AG04450 (cell line): ENCODE results near the gene STAM. TPM values are rescaled to one million over a fixed set of nuclear protein-coding genes. Genes with fewer than 3 reads are reported as not detected.

Source experiments
- CTCF ChIA-PET: fragments of 300-600, 350-600 bp; formaldehyde crosslinking; extraction: SDS; loops from one replicate; lab custom pipeline; 2022; ENCODE audit warnings: antibody characterized with exemption, inconsistent platforms; lab: Charles Lee
- POLR2A ChIA-PET: fragments of 350-600 bp; formaldehyde crosslinking; extraction: SDS; loops from one replicate; lab custom pipeline; 2021; ENCODE audit warnings: antibody characterized with exemption, inconsistent platforms; lab: Yijun Ruan, JAX
- DNase-seq: peaks from one replicate; pipeline ENCODE4 v3.0.0-alpha.2; 2011; ENCODE audit warnings: low read depth, low spot score
- H3K27ac ChIP-seq: one replicate; pipeline ENCODE4 v1.5.1; 2012; ENCODE audit warnings: low read depth, low read length, control low read depth
- H3K27me3 ChIP-seq: one replicate; pipeline ENCODE4 v1.6.0; 2012; ENCODE audit warnings: low read length; ENCODE audit not compliant: control insufficient read depth, insufficient read depth
- H3K4me3 ChIP-seq: 2 replicates; pipeline ENCODE4 v1.5.1; 2011; ENCODE audit warnings: mild to moderate bottlenecking, low read depth, low read length, control low read depth
- H3K9me3 ChIP-seq: 2 replicates; pipeline ENCODE4 v1.5.1; 2012; ENCODE audit warnings: low read length; ENCODE audit not compliant: control insufficient read depth, insufficient read depth
- polyA plus RNA-seq: library from polyadenylated mRNA; depleted of rRNA; stranded (reverse); fragments of >200 nt; gene quantifications from 2 replicates; pipeline ENCODE4 v1.2.3, GENCODE V29; 2011
- TF ChIP-seq, protein P1 (sequence below): IDR thresholded peaks from 2 replicates; pipeline ENCODE4 v1.5.1; 2011; ENCODE audit warnings: low read depth, low read length, control low read depth, inconsistent platforms

Gene STAM
- polyA plus RNA-seq, 1 experiment = 43.6 TPM

DNA sequence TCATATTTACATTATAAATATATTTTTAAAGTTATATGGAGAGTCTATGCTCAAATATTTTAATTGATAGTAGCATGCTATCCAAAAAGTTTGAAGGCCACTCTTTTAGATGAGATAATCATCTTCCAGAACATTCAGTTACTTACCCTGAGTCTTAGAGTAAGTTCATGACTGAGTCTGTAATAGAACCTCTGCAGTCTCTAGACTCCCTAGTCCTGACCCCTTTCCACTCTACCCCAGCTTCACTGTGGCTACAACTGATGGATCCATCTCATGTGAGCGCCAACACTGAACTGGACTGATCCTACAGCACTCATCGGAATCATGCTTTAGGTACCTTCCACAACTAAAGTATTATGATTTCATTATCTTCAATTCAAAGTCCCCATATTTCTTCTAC lies 36.9 kb upstream of the STAM start:
- Histone ChIP-seq H3K27ac (no peak overlapping the region), H3K27me3 (no peaks in the 10 kb centered on the region), H3K4me3 (no peak overlapping the region), H3K9me3 (no peaks in the 10 kb centered on the region)
- TF ChIP-seq, protein P1, sequence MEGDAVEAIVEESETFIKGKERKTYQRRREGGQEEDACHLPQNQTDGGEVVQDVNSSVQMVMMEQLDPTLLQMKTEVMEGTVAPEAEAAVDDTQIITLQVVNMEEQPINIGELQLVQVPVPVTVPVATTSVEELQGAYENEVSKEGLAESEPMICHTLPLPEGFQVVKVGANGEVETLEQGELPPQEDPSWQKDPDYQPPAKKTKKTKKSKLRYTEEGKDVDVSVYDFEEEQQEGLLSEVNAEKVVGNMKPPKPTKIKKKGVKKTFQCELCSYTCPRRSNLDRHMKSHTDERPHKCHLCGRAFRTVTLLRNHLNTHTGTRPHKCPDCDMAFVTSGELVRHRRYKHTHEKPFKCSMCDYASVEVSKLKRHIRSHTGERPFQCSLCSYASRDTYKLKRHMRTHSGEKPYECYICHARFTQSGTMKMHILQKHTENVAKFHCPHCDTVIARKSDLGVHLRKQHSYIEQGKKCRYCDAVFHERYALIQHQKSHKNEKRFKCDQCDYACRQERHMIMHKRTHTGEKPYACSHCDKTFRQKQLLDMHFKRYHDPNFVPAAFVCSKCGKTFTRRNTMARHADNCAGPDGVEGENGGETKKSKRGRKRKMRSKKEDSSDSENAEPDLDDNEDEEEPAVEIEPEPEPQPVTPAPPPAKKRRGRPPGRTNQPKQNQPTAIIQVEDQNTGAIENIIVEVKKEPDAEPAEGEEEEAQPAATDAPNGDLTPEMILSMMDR = no peak
- no peak for DNase-seq
- ChIA-PET POLR2A (no interaction called here), CTCF (interaction anchor here (0.7 to 1.7 kb wide), 6 partner anchors 9 to 632 kb away, joined by 3 to 14 read pairs (median 4); no protein-coding TSS in a partner anchor)

DNA sequence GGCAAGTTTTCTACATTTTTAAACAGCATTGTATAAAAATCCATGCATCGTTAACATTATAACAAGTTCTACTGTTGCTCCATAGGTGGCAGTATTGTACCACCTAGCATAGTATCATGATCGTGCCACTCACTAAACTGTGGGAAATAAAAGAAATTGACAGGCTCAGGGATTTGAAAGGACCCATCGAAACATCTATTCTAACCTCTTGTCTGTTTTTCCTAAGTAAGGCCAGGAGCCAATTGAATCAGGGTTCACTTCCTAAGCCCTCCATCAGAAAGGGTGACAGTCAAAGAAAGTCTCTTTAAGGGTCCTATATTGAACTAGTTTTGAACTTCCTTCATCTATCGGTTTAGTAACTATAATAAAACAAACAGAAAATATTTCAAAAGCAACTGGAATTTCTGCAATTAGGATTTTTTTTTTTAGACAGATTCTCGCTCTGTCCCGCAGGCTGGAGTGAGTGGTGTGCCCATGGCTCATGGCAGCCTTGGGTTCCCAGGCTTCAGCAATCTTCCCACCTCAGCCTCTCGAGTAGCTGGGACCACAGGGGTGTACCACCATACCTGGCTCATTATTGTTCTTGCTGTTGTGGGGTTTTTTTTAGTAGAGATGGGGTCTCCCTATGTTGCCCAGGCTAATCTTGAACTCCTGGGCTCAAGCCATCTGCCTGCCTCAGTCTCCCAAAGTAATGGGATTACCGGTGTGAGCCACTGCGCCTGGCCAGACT lies 36.2 kb upstream of the STAM start:
- TF ChIP-seq, protein P1 = peak; percentile 90
- Histone ChIP-seq H3K4me3 (no peak overlapping the region), H3K9me3 (no peaks in the 10 kb centered on the region), H3K27ac (no peak overlapping the region), H3K27me3 (no peaks in the 10 kb centered on the region)
- CTCF ChIA-PET = interaction anchor here (0.6 to 1.4 kb wide), 11 partner anchors 8 to 631 kb away, joined by 3 to 12 read pairs (median 4); no protein-coding TSS in a partner anchor
- POLR2A ChIA-PET = no interaction called here
- peak; percentile 27 for DNase-seq

DNA sequence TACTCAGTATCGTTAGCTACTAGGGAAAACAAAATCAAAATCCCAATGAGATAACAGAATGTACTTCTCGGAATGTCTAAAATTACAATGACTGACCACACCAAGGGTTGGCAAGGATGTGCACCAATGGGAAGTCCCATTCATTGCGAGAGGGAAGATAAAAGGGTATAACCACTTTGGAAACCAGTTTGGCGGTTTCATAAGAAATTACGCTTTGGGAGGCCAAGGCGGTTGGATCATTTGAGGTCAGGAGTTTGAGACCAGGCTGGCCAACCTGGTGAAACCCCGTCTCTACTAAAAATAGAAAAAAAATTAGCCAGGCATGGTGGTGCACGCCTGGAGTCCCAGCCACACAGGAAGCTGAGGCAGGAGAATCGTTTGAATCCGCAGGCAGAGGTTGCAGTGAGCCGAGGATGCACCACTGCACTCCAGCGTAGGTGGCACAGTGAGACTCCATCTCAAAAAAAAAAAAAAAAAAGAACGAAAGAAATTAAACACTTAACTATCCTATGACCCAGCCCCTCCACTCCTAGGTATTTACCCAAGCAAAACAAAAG lies 34.4 kb upstream of the STAM start:
- DNase-seq = no peak
- ChIA-PET CTCF (interaction anchor here (0.7 to 2.3 kb wide), 7 partner anchors 44 to 607 kb away, joined by 3 to 8 read pairs (median 5); no protein-coding TSS in a partner anchor), POLR2A (interaction anchor here (0.7 kb wide), 1 partner anchor 381 kb away, joined by 7 read pairs; no protein-coding TSS in a partner anchor)
- no peak overlapping the region for H3K4me3 ChIP-seq
- TF ChIP-seq, protein P1 = no peak
- no peak overlapping the region for H3K27ac ChIP-seq
- H3K27me3 ChIP-seq = no peaks in the 10 kb centered on the region
- no peaks in the 10 kb centered on the region for H3K9me3 ChIP-seq

DNA sequence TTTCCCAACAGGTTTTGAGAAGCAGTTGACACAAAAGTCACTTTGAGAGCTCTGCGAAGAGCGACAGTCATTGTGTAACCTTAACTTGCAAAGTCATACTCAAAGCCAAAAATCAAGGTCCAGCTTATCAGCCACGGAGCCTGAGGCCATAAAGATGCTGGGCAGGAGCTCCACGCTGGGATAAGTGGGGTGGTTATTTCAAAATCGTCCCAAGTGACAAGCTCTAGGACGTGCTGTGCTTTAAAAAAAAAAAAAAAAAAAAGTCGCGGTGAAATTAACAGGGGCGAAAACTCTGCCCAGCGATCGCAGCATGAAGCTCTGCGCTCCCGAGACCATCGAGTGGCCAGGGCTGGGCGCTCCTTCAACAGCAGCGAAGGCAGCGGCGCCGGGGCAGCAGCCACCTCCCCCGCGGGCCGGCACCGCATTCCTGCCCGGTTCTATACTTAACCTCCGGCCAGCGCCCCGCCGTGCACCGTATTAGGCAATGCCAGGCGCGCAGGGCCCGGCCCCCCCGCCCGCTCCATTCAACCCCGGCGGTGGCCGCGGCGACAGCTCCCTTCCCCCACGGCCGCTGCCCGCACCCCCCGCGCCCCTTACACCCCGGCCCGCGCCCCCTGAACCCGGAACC lies 27.4 kb upstream of the STAM start:
- POLR2A ChIA-PET = interaction anchor here (0.6 to 2.3 kb wide), 6 partner anchors 27 to 731 kb away, joined by 3 to 30 read pairs (median 6); partner anchors contain the start of gene STAM
- TF ChIP-seq, protein P1 = no peak
- DNase-seq = no peak
- CTCF ChIA-PET = interaction anchor here (0.6 to 2.1 kb wide), 7 partner anchors 8 to 622 kb away, joined by 3 to 13 read pairs (median 5); no protein-coding TSS in a partner anchor
- no peaks in the 10 kb centered on the region; the same call in 1 of the 2 replicates for H3K9me3 ChIP-seq
- no peak overlapping the region for H3K27ac ChIP-seq
- H3K4me3 ChIP-seq = peak overlapping the region; percentile 79
- no peaks in the 10 kb centered on the region for H3K27me3 ChIP-seq
